HG03460 (cell line): ENCODE measurements around the gene TMEM131.

Experiments used
- ATAC-seq: cut with Tn5 transposase; IDR thresholded peaks from one replicate; pipeline ENCODE4 v1.9.1; 2021; ENCODE audit not compliant: unreplicated experiment

TMEM131 gene

GRCh38 chr2:97994476-97994875, 1.3 kb downstream of the TMEM131 start:
- no peak for ATAC-seq

GRCh38 chr2:97993926-97994325, 1.8 kb downstream of the TMEM131 start:
- ATAC-seq, result no peak

GRCh38 chr2:97992836-97993825, 2.6 kb downstream of the TMEM131 start:
- no peak for ATAC-seq

DNA sequence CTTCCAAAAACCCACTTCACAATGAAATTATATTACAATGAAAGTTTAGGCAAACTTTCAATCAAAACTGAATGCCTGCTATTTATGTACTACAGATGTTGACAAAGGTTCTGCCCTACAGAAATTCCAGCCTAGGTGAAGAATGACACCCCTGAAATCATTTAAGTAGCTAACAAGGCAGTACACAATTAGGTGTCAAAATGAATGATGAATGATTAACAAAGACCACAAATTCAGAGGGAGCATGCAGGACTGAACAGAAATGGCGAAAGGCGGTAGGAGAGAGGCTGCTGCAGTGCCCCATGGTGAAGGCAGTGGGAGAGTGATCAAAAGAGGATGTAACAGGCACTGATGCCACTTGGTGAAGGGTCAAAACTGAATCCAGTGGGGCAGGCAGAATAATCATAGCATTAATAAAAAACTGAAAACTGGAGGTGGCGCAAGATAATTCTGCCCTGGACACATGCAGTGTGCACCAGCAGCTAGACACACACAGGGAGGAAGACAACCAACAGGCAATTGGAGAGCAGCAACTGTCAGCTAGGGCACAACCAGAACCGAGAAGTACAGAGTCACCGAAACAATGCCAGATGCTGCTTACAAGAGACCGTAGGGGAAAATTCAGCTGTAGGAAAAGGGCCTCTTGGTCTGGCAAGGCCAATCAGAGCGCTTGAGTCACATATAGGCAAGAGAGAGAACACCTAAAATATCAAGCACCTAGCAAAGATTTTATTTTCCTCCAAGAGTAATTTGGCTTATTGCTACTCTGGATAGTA, 4.5 kb downstream of the TMEM131 start:
- ATAC-seq, result no peak

GRCh38 chr2:97988722-97989121, 7.0 kb downstream of the TMEM131 start:
- ATAC-seq, result no peak

- ATAC-seq, result no peak
Measured at GRCh38 chr2:97985998-97986397, 9.8 kb downstream of the TMEM131 start.

- ATAC-seq, result no peak
Measured at GRCh38 chr2:97983698-97984097, 12.1 kb downstream of the TMEM131 start.

- ATAC-seq, result no peak
Measured at GRCh38 chr2:97983134-97983533, 12.6 kb downstream of the TMEM131 start.

GRCh38 chr2:97982621-97983020, 13.1 kb downstream of the TMEM131 start:
- ATAC-seq, result no peak

GRCh38 chr2:97981961-97982360, 13.8 kb downstream of the TMEM131 start:
- ATAC-seq, result no peak

DNA sequence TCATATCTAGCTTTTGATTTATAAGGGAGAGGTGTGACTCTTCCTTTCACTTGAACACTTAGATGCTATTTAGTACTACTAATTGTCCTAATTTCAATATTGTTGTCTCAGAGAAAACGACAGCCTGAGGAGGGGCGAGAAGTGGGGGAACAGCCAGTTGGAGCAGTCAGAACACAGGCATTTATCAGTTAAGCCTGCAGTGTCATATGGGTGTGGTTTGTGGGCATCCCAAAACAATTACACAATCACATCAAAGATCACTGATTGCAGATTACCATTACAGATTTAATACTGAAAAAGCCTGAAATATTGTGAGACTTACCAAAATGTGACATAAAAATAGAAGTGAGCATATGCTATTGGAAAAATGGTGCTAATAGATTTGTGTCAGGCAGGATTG, 15.8 kb downstream of the TMEM131 start:
- no peak for ATAC-seq

DNA sequence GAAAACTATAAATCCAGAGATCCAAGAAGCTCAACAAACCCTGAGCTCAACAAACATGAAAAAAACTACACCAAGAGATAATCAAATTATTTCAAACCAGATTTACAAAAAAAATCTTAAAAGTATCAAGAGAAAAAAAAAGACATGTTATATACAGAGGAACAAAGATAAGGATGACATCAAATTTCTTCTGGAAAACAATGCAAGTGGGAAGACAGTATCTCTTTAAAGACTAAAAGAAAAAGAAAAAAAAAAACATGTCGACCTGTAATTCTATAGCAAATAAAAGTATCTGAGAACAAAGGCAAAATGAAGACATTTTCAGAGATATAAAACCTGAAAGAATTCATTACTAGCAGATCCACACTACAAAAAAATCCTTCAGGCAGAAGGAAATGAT, 21.3 kb downstream of the TMEM131 start:
- no peak for ATAC-seq

DNA sequence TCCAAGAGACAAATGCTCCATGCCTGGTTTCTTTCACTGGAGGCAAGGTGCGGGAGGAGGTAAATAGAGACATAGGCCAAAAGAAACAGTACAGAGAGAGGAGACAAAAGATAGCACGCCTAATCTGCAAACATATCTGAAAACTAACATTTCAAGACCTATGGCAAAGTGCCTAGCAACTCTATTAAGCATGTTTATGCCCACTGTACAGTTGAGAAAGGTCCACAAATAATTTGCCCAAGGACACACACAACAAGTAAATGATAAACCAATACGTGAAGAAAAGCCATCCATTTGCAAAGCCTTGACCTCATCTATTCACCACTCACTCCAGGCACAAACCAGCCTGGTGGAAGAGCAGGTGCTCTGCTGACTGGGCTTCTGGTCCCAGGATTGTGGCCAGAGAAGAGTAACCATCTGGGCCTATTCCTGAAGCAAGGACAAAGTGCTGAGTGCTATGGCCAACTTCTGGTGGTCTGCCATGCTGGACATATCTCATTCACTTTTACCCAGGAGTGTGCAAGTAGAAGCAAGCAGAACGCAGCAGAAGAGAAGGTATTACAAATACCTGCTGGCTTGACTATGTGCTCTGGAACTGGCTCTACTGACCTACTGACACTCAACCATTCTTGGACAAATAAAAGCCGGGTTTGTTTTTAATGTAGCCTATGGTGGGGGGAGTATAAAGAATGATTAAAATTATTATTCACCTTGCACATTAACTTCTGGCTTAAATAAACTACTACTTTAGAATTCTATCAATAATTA, 25.3 kb downstream of the TMEM131 start:
- no peak for ATAC-seq

GRCh38 chr2:97969081-97970067, 26.4 kb downstream of the TMEM131 start:
- ATAC-seq, result no peak

- no peak for ATAC-seq
Measured at GRCh38 chr2:97967931-97968627, 27.7 kb downstream of the TMEM131 start.

DNA sequence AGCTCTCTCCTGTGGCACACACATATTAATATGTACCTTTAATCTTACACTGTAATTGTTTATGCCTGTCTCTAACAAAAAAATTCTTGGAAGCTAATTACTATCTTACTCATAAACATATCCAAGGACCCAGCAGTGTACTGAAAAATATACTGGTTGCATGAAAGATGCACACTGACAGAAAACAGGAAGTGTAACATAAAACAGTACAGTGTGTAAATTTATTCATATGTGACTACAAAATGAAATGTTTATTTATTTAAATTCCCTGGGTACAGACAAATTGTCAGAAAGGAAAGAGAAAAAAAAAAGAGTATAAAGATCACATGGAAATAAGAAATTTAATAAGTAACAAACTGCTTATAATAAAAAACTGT, 28.5 kb downstream of the TMEM131 start:
- ATAC-seq, result peak; percentile 5

DNA sequence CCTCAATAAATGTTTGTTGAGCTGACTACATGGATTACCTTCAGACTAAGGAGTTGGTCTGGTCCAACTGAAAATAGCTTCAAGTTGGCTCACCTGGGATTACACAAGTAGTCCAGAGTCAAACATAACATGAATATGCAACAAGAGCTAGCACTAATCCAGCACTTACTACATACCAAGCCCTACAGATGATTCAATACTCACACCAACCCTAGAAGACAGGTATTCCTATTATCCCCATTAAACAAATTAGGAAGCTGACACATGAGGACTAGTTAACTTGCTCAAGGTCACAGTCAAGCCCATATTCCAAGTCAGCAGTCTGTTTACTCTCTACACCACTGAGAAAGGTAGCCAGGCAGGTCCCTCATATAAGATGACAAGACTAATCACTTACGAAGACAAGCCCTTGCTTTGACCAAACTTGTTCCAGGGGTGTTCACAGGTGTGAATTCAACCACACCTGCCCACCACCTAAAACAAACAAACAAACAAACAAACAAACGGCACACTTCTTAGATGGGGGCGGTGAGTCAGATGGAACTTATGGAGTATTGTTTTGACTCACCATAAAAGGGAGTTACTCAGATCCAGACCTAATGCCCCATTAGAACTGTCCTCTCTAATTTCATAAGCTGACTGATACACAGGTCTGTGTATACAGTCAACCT, 29.1 kb downstream of the TMEM131 start:
- peak; percentile 46 for ATAC-seq

GRCh38 chr2:97965116-97965515, 30.6 kb downstream of the TMEM131 start:
- no peak for ATAC-seq

DNA sequence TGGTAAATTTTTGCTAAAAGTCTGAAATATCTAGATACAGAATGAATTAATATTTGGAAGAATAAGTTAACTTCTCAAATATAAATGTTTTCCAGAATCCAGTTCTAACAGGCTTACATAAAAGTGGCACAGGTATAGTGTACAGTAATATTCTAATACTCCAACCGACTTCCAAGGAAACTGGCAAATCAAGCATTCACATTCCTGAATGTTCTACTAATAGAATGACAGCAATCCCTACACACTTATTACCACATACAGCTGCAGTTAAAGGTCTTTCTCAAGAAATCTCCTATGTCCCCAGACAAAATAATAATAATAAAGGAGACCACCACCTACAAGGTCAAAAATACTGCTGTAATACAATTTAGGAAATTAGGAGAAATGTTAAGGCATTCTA, 31.9 kb downstream of the TMEM131 start:
- ATAC-seq, result no peak
